Testis (tissue), 3 donors: ENCODE measurements around the gene OR9Q1. TPM values are rescaled to one million over a fixed set of nuclear protein-coding genes. Genes with fewer than 3 reads are reported as not detected.

Source experiments
- DNase-seq: peaks from one replicate; pipeline ENCODE4 v3.0.0-alpha.2; 2019
- H3K27ac ChIP-seq, 2 donors: fragments of 200-600 bp; sonication (generic); one replicate each; pipeline ENCODE4 v1.5.1; 2019
- H3K27me3 ChIP-seq: fragments of 200-600 bp; sonication (generic); one replicate; pipeline ENCODE4 v1.5.1; 2019
- H3K36me3 ChIP-seq: fragments of 200-600 bp; sonication (generic); one replicate; pipeline ENCODE4 v1.5.1; 2017; ENCODE audit warnings: low read depth; ENCODE audit errors: missing control alignments
- H3K4me1 ChIP-seq: fragments of 200-600 bp; sonication (generic); one replicate; pipeline ENCODE4 v1.5.1; 2019
- H3K4me3 ChIP-seq, 2 donors: fragments of 200-600 bp; sonication (generic); one replicate each; pipeline ENCODE4 v1.5.1; 2017 to 2019
- H3K9me3 ChIP-seq: fragments of 200-600 bp; sonication (generic); one replicate; pipeline ENCODE4 v1.5.1; 2017
- POLR2A ChIP-seq: fragments of 450-650 bp; IDR thresholded peaks from one replicate; pipeline ENCODE4 v1.6.1; 2017; ENCODE audit warnings: antibody characterized with exemption, mild to moderate bottlenecking, moderate library complexity
- WGBS, 2 donors: methylation state at CpG; one replicate each; pipeline ENCODE4 v1.1.5; 2018; 5-methylcytosine and 5-hydroxymethylcytosine counted together
- intact Hi-C: fragments of 100-400 bp; cut with DNase I; formaldehyde crosslinking; loops from one replicate; pipeline ENCODE4 v1.15.1; 2023; ENCODE audit warnings: low total_unique reads
- polyA plus RNA-seq: library from polyadenylated mRNA; stranded (reverse); fragments of 350-450 nt; fragmentation: Illumina TruSeq; extraction: RNeasy Lipid Tissue Mini Kit (QIAGEN cat#74804); gene quantifications from one replicate; pipeline ENCODE4 v1.2.3, GENCODE V29; 2014; ENCODE audit warnings: low read depth, low replicate concordance; ENCODE audit not compliant: insufficient read depth
- total RNA-seq, 2 donors: library from RNA; depleted of rRNA; stranded (reverse); fragments of >200 nt; gene quantifications; one replicate each; pipeline ENCODE4 v1.2.3, GENCODE V29; 2016
- TF ChIP-seq, protein P1 (sequence below), 3 experiments: fragments of 450-650 bp in 2 of 3; fragments of 200-600 bp in 1 of 3; sonication (generic) in 1 of 3; IDR thresholded peaks; one replicate each; pipeline ENCODE4 v1.5.1; 2016 to 2019; ENCODE audit warnings: antibody characterized with exemption in 3 of 3, mild to moderate bottlenecking in 2 of 3, moderate library complexity in 1 of 3

The OR9Q1 gene
- total and polyA plus RNA-seq, 3 donors from 2014 or later = 0.12 to 0.71 (median 0.15) TPM

DNA sequence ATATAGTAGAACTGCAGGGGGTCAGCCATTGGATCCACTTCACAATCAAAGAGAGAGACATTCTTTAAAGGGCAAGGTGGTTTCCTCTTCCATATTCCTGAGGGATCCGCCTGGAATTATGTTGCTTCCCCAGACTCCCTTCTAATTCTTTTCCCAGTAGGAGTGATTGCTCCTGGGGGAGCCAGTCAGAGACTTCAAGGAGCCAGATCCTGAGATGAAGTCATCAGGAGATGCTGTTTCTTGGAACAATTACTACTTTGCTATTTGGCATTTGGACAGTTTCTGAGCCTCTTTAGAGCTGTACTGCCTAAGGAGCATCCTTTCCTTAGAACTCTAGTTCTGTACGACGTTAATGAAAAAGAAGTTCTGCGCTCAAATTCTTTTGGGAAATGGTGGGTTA lies 163.3 kb downstream of the OR9Q1 start:
- Histone ChIP-seq H3K4me3 (no peak overlapping the region), H3K36me3 (no peaks in the 10 kb centered on the region), H3K27ac (no peak overlapping the region), H3K4me1 (no peaks in the 10 kb centered on the region), H3K27me3 (no peaks in the 10 kb centered on the region), H3K9me3 (no peaks in the 10 kb centered on the region)
- DNase-seq = no peak
- TF ChIP-seq POLR2A = no peak
- TF ChIP-seq, protein P1, sequence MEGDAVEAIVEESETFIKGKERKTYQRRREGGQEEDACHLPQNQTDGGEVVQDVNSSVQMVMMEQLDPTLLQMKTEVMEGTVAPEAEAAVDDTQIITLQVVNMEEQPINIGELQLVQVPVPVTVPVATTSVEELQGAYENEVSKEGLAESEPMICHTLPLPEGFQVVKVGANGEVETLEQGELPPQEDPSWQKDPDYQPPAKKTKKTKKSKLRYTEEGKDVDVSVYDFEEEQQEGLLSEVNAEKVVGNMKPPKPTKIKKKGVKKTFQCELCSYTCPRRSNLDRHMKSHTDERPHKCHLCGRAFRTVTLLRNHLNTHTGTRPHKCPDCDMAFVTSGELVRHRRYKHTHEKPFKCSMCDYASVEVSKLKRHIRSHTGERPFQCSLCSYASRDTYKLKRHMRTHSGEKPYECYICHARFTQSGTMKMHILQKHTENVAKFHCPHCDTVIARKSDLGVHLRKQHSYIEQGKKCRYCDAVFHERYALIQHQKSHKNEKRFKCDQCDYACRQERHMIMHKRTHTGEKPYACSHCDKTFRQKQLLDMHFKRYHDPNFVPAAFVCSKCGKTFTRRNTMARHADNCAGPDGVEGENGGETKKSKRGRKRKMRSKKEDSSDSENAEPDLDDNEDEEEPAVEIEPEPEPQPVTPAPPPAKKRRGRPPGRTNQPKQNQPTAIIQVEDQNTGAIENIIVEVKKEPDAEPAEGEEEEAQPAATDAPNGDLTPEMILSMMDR (IDR thresholded peaks at IDR 0.05) = no peak
- intact Hi-C loops = no loop called here
- 87 to 94% methylated on average over 4 of the region's 4 CpGs for WGBS, 2 donors

- intact Hi-C loops = no loop called here
- TF ChIP-seq, protein P1 (IDR thresholded peaks at IDR 0.05) = no peak
- no peak for TF ChIP-seq POLR2A
Observed at GRCh38 chr11:58188770-58189169, 165.1 kb downstream of the OR9Q1 start, which contains the start of gene OR9Q2. Gene OR9Q2, plus strand, starts transcription at chr11:58189070. Its CDS starts 1,421 bp downstream, at chr11:58190491.

GRCh38 chr11:58192229-58192628 lies 168.5 kb downstream of the OR9Q1 start:
- H3K4me3 ChIP-seq = no peak overlapping the region
- WGBS, 2 donors = 70% methylated on average over 3 of the region's 3 CpGs
- intact Hi-C loops = no loop called here

More at GRCh38 chr11:58188770-58189169, 165.1 kb downstream of the OR9Q1 start, which contains the start of gene OR9Q2:
- H3K36me3 ChIP-seq = no peaks in the 10 kb centered on the region
- H3K27ac ChIP-seq = no peak within 1 kb of the TSS
- H3K27me3 ChIP-seq = no peaks in the 10 kb centered on the region
- WGBS, 2 donors = 89 to 91% methylated on average over 2 of the region's 2 CpGs
- H3K4me3 ChIP-seq = no peak within 1 kb of the TSS
- no peaks in the 10 kb centered on the region for H3K9me3 ChIP-seq
- no peak for DNase-seq
- no peaks in the 10 kb centered on the region for H3K4me1 ChIP-seq

GRCh38 chr11:58193391-58193790 lies 169.7 kb downstream of the OR9Q1 start:
- intact Hi-C loops = no loop called here
- no peak overlapping the region for H3K4me3 ChIP-seq
- DNase-seq = no peak
- TF ChIP-seq, protein P1 (IDR thresholded peaks at IDR 0.05) = no peak
- TF ChIP-seq POLR2A = no peak
- no peaks in the 10 kb centered on the region for H3K27me3 ChIP-seq
- H3K36me3 ChIP-seq = no peaks in the 10 kb centered on the region
- no peaks in the 10 kb centered on the region for H3K4me1 ChIP-seq
- H3K27ac ChIP-seq = no peak overlapping the region
- H3K9me3 ChIP-seq = no peaks in the 10 kb centered on the region

More at GRCh38 chr11:58192229-58192628, 168.5 kb downstream of the OR9Q1 start:
- H3K27me3 ChIP-seq = no peaks in the 10 kb centered on the region
- TF ChIP-seq, protein P1 (IDR thresholded peaks at IDR 0.05) = no peak
- no peaks in the 10 kb centered on the region for H3K4me1 ChIP-seq
- no peaks in the 10 kb centered on the region for H3K36me3 ChIP-seq
- no peak overlapping the region for H3K27ac ChIP-seq
- no peaks in the 10 kb centered on the region for H3K9me3 ChIP-seq
- no peak for DNase-seq

DNA sequence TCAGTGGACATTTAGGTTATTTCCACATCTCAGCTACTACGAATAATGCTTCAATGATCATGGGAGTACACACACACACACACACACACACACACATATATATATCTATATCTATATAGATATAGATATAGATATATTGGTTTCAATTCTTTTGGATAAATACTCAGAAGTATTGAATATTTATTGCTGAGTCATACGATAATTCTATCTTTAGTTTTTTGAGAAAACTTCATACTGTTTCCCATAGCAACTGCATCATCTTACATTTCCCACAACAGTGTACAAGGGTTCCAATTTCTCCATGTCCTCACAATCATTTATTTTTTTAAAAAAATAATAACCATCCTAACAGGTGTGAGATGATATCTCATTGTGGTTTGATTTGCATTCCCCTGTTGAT lies 172.3 kb downstream of the OR9Q1 start:
- no peaks in the 10 kb centered on the region for H3K9me3 ChIP-seq
- no peak for DNase-seq
- intact Hi-C loops = no loop called here
- WGBS, 2 donors = 97 to 98% methylated on average over 2 of the region's 2 CpGs
- no peaks in the 10 kb centered on the region for H3K27me3 ChIP-seq
- H3K36me3 ChIP-seq = no peaks in the 10 kb centered on the region
- no peaks in the 10 kb centered on the region for H3K4me1 ChIP-seq
- H3K27ac ChIP-seq = no peak overlapping the region
- no peak overlapping the region for H3K4me3 ChIP-seq
- no peak for TF ChIP-seq POLR2A
- TF ChIP-seq, protein P1 (IDR thresholded peaks at IDR 0.05) = no peak
